Neuron (in vitro differentiated cells): ENCODE measurements around the gene STX1B.

ENCODE experiments used
- H2AFZ ChIP-seq: one replicate; pipeline ENCODE4 v1.6.1; 2013; ENCODE audit warnings: low read depth, mild to moderate bottlenecking, inconsistent platforms, low read length, moderate library complexity
- H3K27me3 ChIP-seq: one replicate; pipeline ENCODE4 v1.6.1; 2013; ENCODE audit warnings: low read length; ENCODE audit not compliant: insufficient read depth
- H3K36me3 ChIP-seq: one replicate; pipeline ENCODE4 v1.6.1; 2013; ENCODE audit warnings: low read length; ENCODE audit not compliant: insufficient read depth
- H3K4me1 ChIP-seq: one replicate; pipeline ENCODE4 v1.6.1; 2013; ENCODE audit warnings: low read length; ENCODE audit not compliant: insufficient read depth
- H3K4me3 ChIP-seq: 2 replicates; pipeline ENCODE4 v1.5.1; 2013; ENCODE audit warnings: mild to moderate bottlenecking, low read length, moderate library complexity
- H3K9me3 ChIP-seq: one replicate; pipeline ENCODE4 v1.6.1; 2013; ENCODE audit warnings: low read length

The STX1B gene

DNA sequence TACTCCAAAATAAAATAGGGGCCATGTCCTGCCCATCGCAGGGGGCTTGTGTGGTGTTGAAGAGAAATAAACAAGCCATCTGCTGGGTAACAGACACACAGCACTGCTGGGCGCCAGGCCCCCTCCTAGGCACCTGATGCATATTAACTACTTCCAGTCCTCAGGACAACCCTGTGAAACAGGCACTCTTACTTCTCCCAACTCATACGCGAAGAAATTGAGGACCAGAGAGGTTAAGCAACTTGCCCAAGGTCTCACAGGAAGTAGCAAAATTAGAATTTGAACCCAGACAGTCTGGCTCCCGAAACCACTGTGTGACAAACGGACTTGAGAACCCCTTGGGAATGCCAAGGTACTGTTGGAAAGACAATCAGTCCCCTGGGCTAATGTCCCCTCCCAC lies 2.8 kb downstream of the STX1B start:
- Histone ChIP-seq H3K4me3 (no peak overlapping the region), H3K36me3 (no peaks in the 10 kb centered on the region), H3K27me3 (no peaks in the 10 kb centered on the region), H2AFZ (no peak overlapping the region), H3K4me1 (peaks cover 16% of the 10 kb centered on the region), H3K9me3 (no peaks in the 10 kb centered on the region)

- H2AFZ ChIP-seq = no peak overlapping the region
- no peak overlapping the region for H3K4me3 ChIP-seq
- no peaks in the 10 kb centered on the region for H3K9me3 ChIP-seq
- H3K4me1 ChIP-seq = peaks cover 22% of the 10 kb centered on the region
- H3K36me3 ChIP-seq = no peaks in the 10 kb centered on the region
- H3K27me3 ChIP-seq = no peaks in the 10 kb centered on the region
Observed at GRCh38 chr16:31006589-31006988, 3.8 kb downstream of the STX1B start.

DNA sequence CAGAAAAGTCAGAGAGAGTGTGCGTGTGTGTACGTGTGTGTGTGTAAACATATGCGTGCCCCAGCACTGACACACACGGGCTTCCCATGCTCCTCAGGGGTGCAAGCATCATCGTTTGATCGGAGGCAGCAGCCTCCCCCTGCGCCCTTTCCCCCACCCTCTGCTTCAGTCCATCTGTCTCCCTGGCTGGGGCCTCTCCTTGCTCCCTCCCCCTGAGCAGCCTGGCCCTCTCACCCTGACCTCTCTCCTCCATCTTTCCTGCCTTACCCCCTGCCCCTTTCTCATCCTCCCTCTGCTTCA lies 4.4 kb downstream of the STX1B start:
- Histone ChIP-seq H3K27me3 (no peaks in the 10 kb centered on the region), H3K4me3 (no peak overlapping the region), H3K36me3 (no peaks in the 10 kb centered on the region), H3K4me1 (peaks cover 22% of the 10 kb centered on the region), H3K9me3 (no peaks in the 10 kb centered on the region), H2AFZ (no peak overlapping the region)

DNA sequence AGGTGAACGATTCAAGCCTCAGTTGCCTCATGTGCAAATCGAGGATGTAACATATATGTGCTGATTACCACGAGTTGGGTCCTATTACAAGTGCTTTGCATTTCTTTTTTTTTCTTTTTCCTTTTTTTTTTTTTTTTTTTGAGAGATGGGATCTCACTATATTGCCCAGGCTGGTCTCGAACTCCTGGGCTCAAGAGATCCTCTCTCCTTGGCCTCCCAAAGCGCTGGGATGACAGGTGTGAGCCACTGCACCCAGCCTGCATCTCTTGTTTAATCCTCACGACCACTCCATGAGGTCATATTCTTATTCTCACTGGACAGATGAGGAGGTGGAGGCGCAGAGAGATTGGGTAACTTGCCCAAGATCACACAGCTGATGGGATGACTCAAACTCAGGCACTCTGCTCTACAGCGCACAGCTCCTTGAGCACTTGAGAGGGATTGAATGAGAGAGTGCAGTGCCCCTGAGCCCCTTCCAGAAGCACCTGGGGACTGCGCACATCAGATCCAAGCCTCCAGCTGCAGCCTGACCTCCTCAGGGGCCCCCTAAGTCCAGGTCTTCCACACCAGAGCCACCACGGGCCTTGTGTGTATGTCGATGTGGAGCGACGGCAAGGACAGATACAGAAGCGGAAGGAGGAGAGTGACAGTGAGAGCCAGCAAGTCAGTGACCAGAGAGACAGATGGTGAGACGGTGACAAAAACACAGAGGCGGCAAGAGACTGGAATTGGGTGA lies 4.9 kb downstream of the STX1B start:
- Histone ChIP-seq H3K36me3 (no peaks in the 10 kb centered on the region), H3K27me3 (no peaks in the 10 kb centered on the region), H3K4me1 (peaks cover 19% of the 10 kb centered on the region), H3K9me3 (no peaks in the 10 kb centered on the region), H3K4me3 (no peak overlapping the region), H2AFZ (no peak overlapping the region)

- Histone ChIP-seq H3K4me1 (peaks cover 16% of the 10 kb centered on the region), H3K27me3 (no peaks in the 10 kb centered on the region), H3K36me3 (no peaks in the 10 kb centered on the region), H2AFZ (no peak overlapping the region), H3K4me3 (no peak overlapping the region), H3K9me3 (no peaks in the 10 kb centered on the region)
Observed at GRCh38 chr16:31004658-31005057, 5.8 kb downstream of the STX1B start.

- H3K9me3 ChIP-seq = no peaks in the 10 kb centered on the region
- H3K36me3 ChIP-seq = no peaks in the 10 kb centered on the region
Observed at GRCh38 chr16:31003744-31004143, 6.7 kb downstream of the STX1B start.

DNA sequence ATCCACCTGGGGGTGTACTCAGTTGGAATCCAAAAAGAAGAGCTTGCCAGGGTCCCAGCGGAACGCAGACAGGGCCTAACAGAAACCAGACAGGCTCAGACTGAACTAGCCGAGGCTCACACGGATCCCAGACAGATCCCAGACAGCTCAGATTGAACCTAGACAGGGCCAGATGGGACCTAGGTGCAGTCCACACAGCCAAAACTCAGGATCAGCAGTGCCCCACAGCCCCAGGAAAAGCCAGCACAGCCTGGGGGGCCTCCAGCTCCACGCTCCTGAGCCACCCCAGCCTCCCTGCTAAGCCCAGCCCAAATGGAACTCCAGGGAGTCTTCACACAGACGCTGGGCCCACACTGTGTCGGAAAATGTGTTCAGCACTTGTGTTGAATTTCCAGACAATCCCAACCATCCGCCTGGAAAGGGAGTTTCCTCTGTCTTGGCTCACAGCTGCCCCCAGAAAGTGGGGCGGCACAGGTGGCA lies 7.5 kb downstream of the STX1B start:
- H2AFZ ChIP-seq = no peak overlapping the region
- H3K4me3 ChIP-seq = no peak overlapping the region
- H3K9me3 ChIP-seq = no peaks in the 10 kb centered on the region
- no peaks in the 10 kb centered on the region for H3K27me3 ChIP-seq
- peaks cover 15% of the 10 kb centered on the region for H3K4me1 ChIP-seq
- H3K36me3 ChIP-seq = no peaks in the 10 kb centered on the region

More at GRCh38 chr16:31003744-31004143, 6.7 kb downstream of the STX1B start:
- peaks cover 15% of the 10 kb centered on the region for H3K4me1 ChIP-seq
- no peak overlapping the region for H3K4me3 ChIP-seq
- no peak overlapping the region for H2AFZ ChIP-seq
- no peaks in the 10 kb centered on the region for H3K27me3 ChIP-seq

GRCh38 chr16:31002250-31002700 lies 8.2 kb downstream of the STX1B start:
- Histone ChIP-seq H3K9me3 (peaks cover 5% of the 10 kb centered on the region), H3K4me1 (peaks cover 15% of the 10 kb centered on the region), H3K27me3 (no peaks in the 10 kb centered on the region), H2AFZ (no peak overlapping the region), H3K36me3 (no peaks in the 10 kb centered on the region), H3K4me3 (no peak overlapping the region)

DNA sequence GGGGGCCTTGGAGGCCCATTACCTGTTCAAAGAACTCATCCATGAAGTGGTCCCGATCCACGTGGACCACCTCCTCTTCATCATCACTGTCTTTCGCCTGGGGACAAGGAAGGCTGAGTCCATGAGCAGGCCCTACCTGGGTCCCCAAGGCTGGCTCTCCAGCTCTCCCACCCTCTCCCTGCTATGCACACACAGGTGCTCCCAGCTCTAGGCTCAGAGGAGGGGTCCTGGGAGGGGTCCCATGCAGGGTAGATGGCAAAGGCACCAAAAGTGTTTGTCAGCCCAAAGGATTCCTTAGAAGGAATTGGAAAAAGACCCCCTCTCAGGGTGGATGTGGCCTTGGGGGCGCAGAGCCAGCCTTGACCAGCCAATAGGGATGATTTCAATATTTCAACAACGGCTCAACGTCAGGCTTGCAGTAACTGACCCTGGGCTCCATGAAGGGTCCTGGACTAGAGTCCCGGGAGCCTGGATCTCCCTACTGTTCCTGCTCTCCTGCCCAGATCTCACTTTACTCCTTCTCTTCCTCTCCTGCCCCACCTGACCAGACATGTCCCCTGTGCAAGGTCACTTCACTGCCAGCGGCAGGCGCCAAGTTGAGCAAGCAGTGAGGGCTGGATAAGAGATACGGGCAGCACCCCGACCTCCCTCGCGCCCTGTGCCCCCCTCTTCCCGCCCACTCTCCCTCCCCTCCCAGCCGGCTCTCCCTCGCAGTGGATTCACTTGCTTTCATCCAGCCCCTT lies 8.8 kb downstream of the STX1B start:
- Histone ChIP-seq H3K9me3 (peaks cover 5% of the 10 kb centered on the region), H2AFZ (no peak overlapping the region)

DNA sequence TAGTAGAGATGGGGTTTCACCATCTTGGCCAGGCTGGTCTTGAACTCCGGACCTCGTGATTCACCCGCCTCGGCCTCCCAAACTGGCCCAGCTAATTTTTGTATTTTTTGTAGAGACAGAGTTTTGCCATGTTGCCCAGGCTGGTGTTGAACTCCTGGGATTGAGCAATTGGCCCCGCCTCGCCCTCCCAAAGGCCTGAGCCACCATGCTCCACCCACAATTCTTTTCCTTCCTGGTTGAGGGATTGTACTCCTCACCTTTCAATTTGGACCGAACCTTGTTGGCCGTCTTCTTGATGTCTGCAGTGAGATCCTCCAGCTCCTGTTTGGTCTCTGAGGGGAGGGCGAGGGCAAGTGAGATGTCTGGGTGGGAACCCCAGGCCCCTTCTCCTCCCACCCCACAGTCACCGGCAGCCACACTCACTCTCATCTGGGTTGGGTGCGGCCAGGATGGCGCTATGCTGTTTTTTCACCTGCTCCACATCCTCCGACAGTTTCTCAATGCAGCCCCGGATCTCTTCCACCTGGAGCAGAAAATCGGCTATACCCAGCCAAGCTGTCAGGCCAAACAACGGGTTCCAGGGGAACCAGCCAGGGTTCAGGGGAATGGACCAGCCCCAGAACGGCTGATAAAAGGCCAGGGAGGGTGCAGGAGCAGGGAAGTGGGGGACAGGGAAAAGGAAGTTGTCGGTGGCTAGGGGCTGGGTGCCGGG lies 9.6 kb downstream of the STX1B start:
- Histone ChIP-seq H2AFZ (no peak overlapping the region), H3K4me3 (no peak overlapping the region), H3K9me3 (peaks cover 5% of the 10 kb centered on the region), H3K27me3 (no peaks in the 10 kb centered on the region), H3K4me1 (peaks cover 6% of the 10 kb centered on the region), H3K36me3 (no peaks in the 10 kb centered on the region)

More for the DNA sequence above, 8.8 kb downstream of the STX1B start:
- H3K36me3 ChIP-seq = no peaks in the 10 kb centered on the region
- H3K4me1 ChIP-seq = peaks cover 15% of the 10 kb centered on the region
- no peaks in the 10 kb centered on the region for H3K27me3 ChIP-seq
- H3K4me3 ChIP-seq = no peak overlapping the region

DNA sequence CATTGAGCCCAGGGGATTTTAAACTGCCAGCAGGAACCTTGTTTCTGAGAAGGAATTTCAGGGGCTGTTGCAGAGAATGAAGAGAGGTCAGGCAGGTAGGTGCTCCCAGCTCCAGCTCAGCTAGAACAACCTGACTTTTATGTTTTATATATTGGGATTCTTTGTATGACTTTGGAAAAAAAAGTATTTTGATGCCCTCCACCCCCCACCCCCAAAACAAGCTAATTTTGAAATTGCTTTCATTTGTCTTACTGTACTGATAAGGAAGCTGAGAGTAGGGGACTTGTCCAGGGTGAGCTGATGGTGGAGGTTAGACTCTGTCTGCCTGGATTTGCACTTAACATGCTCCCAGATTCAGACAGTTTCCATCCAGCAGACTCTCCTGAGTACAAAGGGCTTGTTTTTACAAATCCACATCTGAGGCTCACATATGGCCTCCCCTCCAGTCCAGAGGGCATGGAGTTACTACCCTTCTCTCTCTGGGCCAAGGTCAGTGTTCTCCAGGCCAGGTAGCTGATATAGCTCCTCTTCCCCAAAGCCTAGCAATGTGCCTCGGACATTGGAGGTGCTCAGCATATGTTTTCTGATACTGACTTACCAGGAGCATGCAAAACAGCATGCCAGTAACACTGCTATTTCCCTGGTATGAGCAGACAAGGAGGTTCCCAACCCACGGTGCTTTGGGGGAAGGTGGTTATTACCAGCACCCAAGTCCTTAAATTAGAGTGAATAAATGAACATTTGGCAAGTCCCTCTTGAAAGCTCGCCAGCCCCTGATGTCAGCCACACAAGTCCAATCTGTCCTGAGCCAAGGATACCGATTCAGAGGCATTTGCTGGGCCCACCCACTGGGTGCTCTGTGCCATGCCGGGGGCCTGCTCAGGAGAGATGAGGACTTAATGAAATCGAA lies 11.3 kb downstream of the STX1B start:
- H3K4me1 ChIP-seq = peaks cover 5% of the 10 kb centered on the region
- H3K36me3 ChIP-seq = no peaks in the 10 kb centered on the region
- no peaks in the 10 kb centered on the region for H3K27me3 ChIP-seq
- H3K4me3 ChIP-seq = no peak overlapping the region
- peaks cover 5% of the 10 kb centered on the region for H3K9me3 ChIP-seq
- no peak overlapping the region for H2AFZ ChIP-seq
